Measurements from ENCODE around the gene FN1.

The FN1 gene

DNA sequence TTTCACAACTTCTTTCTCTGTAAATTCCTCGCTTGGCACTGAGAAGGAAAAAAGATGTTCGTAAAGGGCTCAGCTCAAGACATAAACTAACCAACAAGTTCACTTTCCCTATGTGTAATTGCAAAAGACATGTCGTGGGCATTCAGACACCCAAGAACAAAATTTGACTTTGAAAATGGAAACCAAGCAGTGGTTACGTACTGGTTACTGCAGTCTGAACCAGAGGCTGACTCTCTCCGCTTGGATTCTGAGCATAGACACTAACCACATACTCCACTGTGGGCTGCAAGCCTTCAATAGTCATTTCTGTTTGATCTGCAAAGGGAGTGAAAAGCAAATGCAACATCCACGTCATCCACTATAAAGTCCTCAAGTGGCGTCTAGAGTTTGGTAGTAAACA lies 53.9 kb downstream of the FN1 start:
- DNase-seq, result no peak

DNA sequence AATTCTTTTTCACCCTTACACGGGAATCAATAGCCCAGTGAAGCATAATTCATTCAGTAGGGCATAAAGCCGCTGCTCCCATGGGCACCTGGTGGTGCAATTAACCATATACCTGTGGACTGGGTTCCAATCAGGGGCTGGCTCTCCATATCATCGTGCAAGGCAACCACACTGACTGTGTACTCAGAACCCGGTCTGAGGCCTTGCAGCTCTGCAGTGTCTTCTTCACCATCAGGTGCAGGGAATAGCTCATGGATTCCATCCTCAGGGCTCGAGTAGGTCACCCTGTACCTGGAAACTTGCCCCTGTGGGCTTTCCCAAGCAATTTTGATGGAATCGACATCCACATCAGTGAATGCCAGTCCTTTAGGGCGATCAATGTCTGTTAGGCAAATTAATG lies 55.2 kb downstream of the FN1 start:
- DNase-seq, result no peak

DNA sequence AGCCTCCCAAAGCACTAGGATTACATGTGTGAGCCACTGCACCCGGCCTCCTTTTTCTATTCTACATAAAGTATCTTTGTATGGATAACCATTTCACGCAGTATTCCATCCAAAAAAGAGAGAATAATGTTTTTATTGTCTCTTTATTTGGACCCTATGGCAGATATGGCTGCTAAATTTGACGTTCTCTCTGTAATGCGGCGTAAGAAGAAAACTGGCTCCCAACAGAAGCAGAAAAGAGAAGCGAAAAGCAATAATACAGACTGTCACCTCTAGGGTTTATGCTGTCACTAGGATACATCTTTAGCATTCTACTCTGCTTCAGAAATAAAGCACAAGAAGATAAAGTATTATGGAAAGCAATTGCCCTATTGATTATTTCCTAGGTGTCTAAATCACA lies 55.9 kb downstream of the FN1 start:
- no peak for DNase-seq

DNA sequence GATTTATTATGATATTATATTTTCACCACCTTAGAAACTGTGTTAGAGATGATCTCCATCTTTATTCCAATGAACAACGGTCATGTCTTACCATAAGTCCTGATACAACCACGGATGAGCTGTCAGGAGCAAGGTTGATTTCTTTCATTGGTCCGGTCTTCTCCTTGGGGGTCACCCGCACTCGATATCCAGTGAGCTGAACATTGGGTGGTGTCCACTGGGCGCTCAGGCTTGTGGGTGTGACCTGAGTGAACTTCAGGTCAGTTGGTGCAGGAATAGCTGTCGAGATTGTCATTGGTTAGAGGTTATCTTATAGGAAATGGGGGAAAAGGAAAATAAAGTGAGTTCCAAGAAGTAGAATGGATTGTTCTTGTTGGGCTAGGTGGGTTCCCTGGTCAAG lies 56.8 kb downstream of the FN1 start:
- DNase-seq, result no peak

DNA sequence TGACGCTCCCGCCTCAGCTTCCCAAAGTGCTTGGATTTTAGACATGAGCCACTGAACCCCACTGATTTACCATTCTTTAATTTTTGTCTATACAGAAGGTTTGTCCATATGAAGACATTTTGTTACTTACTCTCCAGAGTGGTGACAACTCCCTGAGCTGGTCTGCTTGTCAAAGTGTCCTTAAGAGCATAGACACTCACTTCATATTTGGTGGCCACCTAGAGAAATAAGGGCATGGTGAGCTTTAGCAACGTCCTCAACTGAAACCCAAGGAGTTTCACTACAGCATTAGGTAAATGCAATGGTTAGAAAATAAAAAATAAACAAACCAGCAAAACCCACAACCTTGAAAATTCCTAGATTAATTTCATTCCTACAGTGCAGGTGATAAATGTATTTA lies 57.8 kb downstream of the FN1 start:
- DNase-seq, result no peak

DNA sequence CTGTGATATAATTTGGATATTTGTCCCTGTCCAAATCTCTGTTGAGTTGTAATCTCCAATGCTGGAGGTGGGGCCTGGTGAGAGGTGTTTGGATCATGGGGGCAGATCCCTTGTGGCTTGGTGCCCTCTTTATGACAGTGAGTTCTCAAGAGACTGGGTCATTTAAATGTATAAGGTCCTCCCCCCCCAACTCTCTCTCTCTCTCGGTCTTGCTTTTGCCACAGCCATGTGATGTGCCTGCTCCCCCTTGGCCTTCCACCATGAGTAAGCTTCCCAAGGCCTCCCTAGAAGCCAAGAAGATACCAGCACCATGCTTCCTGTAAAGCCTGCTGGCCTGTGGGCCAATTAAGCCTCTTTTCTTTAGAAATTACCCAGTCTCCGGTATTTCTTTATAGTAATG lies 58.6 kb downstream of the FN1 start:
- no peak for DNase-seq

DNA sequence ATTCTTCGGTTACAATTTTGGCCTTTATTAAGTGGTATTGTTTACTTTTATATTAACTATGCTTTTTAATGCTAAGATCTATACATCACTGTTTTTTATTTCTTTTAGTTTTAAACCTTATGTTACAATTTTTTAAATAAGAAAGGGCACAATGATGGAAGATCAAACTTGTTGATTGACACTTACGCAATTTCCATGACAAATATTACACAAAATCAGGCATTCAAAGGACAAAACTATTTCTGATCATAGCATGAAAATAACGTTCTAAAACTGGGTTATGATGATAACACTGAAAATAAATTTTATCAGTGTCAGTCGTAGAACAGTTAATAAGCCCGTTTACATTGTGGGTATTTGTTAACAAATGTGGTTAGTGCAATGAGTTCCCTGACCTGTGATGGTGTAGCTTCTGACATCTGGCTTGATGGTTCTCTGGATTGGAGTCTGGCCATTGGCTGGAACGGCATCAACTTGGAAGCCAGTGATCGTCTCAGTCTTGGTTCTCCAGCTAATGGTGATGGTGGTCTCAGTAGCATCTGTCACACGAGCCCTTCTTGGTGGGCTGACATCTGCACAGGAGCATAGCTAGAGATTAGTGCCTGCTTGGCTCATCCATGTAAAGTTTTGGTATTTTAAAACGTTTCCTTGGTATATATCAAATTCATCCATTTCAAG lies 59.6 kb downstream of the FN1 start:
- no peak for DNase-seq

DNA sequence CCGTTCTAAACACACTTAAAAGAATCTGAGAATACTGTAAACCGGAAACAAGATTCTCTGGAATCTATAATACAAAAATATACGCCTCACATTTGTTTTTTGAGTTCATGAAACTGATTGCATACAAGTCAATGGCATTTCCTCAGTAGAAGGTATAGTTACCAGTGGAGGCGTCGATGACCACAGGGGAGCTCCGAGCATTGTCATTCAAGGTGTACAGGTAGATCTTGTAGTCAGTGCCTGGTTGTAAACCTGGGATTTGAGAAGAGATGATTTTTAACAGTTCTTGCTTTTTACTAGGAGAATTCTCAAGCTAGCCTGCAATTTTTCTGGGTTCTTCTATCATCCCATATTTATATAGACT lies 60.4 kb downstream of the FN1 start:
- no peak for DNase-seq

DNA sequence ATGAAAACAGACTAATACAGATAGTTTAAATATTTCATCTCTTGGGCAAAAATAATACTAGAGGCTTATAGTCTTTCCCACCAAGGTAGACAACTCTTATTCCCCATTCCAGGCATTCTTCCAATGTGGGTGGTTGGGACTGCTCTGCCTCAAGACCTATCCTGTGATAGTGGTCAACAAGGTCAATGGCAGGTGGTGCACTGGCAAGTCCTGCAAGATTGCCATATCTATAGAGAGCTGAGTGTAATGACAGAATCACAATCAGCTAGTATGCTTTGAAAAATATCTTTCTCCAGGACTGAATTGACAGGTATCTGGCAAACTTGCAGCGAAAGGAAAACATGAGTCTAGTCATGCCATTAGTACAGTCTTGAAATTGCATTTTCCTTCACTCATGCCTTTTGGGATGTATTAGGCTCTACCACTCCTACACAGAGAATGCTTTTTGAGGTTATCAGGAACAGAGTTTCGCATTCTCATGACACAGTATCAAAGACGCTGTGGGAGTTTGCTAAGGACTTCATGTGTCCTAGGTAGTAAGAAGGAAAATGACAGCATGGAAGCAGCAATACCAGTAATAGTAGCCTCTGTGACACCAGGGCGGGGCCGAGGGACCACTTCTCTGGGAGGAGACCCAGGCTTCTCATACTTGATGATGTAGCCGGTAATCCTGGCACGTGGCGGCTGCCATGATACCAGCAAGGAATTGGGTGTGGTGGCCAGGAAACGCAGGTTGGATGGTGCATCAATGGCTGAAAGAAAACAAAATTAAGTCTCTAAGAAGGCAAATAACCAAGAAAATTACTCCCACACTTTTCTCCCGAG lies 61.0 kb downstream of the FN1 start:
- DNase-seq, result no peak

DNA sequence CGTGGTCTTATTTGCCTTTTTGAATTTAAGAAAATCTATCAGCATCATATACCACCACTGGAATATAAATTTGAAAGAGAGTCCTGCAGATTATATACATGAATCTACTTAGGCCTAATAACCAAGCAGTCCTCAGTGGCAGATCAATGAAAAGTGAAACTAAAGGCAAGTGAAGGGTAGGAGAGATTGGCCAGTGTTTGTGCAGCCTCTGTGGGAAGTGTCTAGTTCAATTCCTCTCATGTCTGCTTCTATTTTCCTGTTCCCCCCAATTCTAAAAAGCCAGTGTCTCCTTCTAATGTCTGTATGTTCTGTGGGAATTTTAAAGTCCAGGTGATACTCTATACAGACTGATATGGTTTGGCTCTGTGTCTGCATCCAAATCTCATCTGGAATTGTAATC lies 61.9 kb downstream of the FN1 start:
- no peak for DNase-seq

DNA sequence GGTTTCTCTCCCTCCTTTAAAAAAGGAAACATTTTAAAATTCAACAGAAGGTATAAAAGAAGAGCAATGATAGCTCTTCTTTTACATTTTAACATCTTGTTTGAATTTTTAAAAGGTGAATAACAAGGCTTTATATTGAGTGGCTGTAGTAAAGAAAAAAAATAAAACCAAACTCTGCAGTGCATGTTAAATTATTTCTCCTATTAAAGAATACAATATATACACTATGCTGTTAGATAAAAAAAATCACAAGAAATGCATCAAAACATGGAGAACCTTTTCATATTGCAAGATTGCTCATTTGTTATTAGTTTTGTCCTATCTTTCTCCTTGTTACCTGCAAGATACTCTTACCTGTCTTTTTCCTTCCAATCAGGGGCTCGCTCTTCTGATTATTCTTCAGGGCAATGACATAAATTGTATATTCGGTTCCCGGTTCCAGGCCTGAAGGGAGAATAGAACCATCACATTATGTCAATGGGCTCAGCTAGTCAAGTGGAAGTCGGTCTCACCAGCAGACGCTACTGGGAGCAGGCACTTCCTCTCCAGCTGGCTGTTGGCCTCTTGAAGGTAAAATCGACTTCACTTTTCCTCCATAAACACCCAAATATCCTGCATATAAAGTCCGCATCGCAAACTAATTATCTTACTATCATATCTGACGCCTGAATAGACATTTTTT lies 62.8 kb downstream of the FN1 start:
- DNase-seq, result no peak

DNA sequence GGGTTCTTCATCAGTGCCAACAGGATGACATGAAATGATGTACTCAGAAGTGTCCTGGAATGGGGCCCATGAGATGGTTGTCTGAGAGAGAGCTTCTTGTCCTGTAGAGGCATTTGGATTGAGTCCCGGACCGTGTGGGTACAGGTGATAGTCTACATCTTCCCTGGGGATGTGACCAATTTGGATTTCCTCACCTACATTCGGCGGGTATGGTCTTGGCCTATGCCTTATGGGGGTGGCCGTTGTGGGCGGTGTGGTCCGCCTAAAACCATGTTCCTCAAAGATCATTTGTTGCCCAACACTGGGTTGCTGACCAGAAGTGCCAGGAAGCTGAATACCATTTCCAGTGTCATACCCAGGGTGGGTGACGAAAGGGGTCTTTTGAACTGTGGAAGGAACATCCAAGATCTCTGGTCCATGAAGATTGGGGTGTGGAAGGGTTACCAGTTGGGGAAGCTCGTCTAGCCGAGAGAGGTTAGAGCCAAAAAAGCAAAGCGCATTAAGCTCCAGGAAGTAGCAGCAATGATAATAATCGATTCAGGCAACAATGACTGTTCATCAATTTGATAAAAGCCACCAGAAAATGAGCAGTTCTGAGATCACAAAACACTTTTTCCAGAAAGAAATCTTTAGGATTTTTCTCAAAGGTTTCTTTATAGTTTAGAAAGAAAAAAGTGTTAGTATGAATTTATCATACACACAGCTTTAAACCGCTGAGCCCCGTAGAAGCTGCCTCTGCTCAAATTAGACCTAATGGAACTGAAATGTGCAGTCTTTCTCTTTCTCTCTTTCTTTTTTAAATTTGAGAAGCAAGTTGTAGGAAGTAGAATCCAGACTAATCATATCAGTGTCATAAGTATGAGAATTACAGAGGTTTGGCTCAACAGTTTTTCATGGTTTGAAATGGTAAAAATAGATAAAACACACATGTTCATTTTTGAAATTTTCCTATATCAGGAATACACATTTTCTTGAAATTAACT lies 63.7 kb downstream of the FN1 start:
- no peak for DNase-seq

DNA sequence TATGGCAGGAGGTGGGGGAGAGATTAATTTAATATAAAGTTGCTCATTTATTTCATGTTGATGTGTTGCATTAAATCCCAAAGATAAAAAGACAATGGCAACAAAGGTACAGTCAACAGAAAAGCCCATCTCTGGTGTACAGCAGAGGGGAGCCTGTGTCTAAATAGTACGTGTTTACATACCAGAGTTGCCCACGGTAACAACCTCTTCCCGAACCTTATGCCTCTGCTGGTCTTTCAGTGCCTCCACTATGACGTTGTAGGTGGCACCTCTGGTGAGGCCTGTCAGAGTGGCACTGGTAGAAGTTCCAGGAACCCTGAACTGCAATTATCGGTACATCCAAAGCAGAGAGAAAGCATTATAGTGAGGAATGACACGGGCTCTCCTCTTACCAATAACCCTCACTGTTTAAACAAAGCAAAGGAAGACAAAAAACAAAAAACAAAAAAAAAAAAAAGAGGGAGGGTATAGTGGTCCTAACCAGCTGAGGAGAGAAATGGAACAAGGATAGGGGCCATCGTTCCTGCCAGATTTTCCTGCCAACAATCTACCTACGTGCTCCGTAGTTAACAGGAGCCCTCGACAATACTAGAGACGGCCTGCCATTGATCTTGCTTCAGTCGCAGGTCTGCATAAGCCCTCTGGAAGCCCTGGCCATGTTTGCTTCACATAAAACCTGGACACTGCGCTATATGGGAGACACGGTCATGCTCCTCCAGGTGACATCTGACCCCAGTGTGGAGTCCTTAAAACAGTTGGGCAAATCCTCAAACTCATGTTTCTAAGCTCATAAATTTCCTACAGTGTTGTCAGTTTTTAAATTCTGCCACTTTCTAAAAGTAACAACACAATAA lies 65.5 kb downstream of the FN1 start:
- no peak for DNase-seq

DNA sequence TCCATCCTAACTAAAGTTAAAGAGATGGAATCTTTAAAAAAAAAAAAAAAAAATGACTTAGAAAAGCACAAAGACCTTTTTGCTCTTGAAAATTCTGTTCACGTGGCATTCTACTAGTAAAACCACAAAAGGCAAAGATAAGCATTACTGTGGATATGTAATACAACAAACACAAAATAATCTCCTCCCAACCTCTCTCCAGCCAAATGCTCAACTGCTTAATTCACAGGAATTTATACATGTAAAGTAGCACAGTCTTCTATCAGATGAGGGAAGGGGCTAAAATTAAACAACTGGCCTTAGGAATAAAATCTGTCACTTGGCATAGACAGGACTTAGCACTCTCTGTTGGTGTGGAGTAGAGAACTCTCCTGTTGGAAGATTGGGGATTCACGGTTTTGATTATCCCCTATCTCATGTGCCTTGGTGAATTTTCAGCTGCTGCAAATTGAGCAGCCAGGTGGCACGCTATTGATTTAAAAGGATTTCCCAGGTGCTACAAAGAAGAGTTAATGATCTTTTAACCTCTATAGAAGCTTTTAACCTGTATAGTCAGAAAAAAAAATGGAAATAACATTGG lies 66.6 kb downstream of the FN1 start:
- DNase-seq, result peak; percentile 56

DNA sequence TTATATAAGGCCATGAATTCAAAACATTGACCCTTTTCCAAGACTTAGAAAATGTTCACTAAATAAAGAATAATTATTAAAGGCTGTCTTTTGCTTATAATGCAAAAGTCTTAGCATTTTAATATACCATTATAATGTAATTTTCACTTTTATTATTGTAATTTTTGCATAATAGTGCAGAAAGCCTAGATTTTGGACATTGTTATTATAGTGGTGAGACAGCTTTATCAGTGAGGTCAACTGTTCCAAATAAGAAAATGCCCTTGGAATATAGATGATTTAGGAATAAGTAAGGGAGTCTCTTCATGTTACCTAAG lies 67.4 kb downstream of the FN1 start:
- DNase-seq, result no peak

DNA sequence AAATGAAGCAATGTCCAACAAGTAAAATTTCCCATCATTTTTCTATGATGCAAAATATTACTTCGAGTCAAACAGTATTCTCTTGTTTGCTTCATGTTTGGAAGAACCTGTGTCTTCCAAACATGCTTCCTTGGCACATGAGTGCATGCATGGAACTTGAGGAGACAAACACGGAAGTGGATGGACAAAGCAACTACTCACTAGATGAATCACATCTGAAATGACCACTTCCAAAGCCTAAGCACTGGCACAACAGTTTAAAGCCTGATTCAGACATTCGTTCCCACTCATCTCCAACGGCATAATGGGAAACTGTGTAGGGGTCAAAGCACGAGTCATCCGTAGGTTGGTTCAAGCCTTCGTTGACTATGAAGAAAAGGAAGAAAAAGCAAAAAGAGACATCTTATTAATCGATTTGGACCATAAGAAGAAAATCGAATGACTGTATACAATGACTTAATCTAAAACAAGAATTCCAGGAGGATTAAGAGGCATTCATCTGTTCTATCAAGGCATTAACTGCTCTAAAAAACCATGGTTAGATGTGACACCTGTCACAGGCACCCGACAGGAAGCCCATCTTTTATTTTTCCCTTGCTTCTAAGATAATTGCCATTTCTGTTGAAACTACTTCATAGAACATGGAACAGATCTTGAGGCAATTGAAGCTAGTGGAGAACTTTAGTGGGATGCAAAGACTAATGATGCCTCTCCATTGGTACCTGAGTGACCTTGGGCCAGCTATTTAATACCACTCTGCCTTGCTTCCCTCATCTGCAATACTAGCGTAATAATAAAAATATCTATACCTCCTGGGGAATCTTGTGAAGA lies 68.0 kb downstream of the FN1 start:
- DNase-seq, result no peak

DNA sequence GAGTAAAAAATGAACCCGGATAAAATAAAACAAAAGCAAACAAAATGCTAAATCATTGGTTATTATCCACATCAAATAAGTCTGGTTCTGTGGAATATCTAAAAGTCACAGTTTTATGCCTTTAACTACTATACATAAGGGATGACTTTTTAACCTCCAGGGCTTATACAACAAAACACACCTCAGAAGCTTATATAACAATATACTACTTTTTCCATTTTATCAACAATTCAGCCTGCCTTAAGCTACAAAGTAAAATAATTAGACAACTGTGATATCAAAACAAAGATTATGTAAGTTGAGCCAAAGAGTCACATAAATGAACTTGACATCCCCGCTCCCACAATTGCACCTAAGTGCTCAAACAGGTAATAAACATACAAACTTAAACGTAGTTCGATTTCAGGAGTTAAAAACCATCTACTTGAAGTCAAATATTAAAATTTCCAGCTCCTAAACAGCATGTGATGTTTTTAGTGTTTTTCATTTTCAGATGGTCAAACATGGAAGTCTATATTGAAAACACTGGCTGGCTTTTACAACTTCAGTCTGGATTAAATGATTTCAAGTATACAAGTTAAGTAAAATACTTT lies 69.3 kb downstream of the FN1 start:
- DNase-seq, result no peak

DNA sequence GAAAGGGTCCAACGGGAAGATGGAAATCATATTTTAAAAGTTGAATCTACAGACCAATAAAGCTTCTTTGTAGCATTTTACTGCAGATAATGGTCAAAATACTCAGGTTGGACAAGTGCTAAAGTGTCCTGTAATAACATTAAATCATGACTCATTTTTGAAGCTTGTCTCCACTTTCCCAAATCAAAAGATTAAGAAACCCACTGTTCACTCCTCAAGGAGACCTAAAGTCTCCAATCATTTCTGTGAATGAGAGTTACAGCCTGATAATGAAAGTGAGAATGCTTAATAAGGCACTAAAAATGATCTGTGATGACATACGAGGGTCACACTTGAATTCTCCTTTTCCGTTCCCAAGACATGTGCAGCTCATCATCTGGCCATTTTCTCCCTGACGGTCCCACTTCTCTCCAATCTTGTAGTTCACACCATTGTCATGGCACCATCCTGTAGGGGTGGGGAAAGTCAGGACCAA lies 70.6 kb downstream of the FN1 start:
- DNase-seq, result no peak

DNA sequence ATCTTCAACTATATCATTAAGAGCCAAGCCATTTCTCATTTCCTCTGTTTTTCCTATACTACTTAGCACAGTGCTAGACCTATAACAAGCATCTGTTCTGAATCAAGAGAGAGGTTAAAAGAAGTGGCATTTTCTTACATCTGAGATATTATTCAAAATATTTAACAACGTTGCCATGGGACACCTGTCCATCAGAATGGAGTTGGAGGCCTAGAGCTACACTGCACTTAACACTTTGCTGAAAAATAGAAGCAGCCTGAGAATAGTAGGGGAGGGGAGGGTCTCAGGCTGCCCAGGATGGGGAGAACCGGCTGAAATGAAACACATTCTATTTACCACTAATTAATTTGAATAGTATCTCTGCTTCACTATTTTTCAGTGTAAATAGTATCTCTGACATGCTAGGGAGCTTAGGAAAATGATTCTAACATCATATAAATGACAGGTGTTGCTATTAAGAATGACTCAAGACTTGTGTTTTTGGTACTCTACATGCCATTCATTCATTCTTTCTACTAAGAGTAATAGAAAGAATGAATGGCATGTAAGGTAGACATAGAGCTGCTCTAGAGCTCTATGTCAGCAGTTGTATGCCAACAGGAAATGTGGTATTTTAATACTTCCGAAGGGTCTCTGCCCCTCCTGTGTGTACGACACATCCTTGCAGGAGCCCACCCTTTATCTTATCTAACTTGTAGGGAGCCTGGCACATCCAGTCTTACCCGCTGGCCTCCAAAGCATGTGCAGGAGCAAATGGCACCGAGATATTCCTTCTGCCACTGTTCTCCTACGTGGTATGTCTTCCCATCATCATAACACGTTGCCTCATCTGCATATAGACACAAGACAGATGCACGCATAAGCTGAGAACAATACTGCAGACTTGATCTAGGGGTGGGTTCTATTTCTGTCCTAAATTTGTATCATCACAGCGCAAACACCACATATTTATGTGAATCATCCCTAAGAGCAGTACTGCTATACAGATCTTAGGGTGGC lies 71.4 kb downstream of the FN1 start:
- DNase-seq, result no peak
